ENCODE data around the gene MTUS2.

DNA sequence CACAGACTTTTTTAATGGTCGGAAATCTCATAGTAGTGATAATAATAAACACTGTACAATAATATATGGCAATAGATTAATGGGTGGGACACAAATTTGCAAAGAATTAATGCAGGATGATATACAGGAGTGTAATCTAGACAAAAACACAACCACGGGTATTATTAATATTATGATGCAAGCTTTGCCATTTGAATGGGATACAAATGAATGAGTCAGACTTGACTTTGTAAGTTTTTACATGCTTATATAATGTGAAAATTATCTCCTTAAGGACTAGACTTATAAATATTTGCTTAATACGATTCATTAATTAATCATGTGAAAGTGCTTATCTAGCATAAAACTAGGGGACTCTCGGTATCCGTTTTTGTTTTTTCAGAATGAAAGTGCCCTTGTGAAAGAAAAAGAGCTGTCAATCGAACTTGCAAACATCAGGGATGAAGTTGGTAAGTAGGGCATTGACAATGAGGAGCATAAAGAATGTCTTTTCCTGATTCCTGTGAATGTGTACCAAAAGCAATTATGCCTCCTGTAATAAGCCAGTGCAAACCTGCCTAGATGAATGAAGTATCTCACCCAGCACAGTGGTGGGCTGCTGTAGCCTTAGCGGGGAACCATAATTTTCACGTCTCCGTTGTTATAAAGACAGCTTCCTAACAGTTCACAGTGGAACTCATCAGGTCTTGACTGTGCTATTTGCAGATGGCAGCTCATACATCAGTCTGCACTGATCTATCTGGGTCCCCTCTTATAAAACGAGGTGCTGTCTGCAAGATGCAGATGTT is 619.7 kb downstream of the MTUS2 start:
- TF ChIP-seq, protein P1, sequence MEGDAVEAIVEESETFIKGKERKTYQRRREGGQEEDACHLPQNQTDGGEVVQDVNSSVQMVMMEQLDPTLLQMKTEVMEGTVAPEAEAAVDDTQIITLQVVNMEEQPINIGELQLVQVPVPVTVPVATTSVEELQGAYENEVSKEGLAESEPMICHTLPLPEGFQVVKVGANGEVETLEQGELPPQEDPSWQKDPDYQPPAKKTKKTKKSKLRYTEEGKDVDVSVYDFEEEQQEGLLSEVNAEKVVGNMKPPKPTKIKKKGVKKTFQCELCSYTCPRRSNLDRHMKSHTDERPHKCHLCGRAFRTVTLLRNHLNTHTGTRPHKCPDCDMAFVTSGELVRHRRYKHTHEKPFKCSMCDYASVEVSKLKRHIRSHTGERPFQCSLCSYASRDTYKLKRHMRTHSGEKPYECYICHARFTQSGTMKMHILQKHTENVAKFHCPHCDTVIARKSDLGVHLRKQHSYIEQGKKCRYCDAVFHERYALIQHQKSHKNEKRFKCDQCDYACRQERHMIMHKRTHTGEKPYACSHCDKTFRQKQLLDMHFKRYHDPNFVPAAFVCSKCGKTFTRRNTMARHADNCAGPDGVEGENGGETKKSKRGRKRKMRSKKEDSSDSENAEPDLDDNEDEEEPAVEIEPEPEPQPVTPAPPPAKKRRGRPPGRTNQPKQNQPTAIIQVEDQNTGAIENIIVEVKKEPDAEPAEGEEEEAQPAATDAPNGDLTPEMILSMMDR (conservative IDR thresholded peaks at IDR 0.05; ENCODE audit: low read depth, low read length): no peak
- TF ChIP-seq EZH2 (IDR thresholded peaks at IDR 0.05; ENCODE audit: borderline replicate concordance, low read depth, low read length, poor library complexity, severe bottlenecking): no peak
